Activated CD4-positive, alpha-beta T cell treated with anti-CD3 and anti-CD28 coated beads for 1 hour (primary cell): ENCODE measurements around the gene TOMM22.

ENCODE experiments used
- DNase-seq: peaks from one replicate; pipeline ENCODE4 v3.0.0-alpha.2; 2020

TOMM22 gene

DNA sequence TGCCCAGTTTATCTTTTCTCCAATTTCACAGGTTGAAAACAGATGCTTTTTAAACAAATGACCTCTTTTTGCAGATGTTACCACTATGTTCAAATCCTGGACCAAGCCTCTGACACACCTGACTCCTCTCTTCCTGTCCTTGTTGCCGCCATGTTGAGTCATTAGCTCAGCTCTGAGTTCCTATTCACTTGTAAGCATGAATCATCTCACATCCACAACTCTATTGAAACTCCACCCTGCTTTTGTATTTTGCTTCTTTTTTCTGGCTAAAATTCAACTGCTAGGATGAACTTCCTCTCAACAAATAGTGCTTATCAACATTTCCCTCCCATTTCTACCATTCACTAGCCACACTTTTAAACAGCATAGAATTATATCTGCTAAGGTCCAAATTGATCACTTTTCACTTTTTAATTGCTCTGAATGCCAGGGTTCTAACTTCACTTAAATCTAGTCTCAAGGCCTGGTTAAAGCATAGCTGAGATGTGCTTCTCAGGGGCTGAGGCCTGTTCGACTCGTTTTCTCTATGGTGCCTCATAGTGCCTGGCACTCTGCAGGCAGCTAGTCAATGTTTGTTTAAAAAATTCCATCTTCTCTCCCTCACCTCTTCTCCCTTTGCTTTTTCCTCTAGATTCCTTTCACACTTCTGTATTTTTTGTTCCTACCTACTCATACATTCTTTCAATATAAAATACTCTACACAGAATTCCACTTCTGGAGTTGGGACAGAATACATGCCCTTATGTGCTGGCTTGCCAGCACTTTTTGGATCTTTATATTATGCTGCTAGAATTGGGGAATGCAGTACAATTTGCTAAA lies 15.1 kb downstream of the TOMM22 start:
- peak; percentile 15 for DNase-seq

DNA sequence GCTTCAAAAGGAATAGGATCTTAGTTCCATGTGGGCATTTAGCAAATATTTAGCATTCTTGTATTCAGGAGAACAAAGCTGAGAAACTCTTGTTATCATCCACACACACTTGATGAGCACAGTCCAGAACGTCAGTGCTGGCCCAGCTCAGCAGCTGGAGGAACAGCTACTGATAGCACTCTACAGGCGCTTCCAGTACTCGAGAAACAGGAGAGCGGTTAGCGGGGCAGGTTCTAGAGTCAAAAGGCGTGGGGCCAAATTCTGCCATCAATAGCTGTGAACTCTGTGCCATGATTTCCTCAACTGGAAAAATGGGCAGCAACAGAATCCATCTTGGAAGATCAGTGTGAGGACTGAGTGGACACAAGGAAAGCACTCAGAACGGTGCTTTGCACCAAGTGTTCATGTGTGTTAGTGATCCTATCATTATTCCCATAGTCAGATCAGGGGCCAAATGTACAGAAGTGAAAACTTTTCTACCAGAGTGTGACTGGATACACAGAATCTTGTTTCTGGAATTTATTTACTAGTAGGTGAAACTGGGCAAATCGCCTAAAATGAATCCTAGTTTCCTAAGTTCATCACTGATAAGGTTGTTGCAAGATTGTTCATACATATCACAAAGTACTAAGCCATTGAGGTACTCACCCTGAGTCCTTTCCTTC lies 15.8 kb downstream of the TOMM22 start:
- no peak for DNase-seq

DNA sequence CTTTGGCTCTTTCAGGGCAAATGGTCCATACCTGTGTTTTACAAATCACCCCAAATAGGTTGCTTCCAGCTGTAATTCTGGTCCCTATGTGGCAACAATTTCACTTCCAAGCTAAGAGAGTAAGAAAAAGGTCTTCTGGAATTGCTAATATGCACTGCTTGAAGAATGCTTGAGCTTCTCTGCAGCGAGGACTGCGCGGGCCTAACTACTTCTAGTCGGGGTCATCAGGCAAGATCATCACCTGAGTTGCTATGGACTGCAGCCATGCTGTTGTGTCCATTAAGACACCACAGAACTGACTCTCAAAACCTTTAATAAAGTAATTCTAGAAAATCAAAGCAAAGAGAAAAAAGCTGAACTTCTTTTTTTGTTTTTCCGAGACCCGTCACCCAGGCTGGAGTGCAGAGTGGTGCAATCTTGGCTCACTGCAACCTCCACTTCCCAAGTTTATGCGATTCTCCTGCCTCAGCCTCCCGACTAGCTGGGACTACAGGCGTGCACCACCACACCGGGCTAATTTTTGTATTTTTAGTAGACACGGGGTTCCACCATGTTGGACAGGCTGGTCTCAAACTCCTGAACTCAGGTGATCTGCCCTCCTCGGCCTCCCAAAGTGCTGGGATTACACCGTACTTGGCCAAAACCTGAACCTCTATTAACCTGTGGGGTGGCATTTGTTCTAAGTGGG lies 16.8 kb downstream of the TOMM22 start:
- no peak for DNase-seq

DNA sequence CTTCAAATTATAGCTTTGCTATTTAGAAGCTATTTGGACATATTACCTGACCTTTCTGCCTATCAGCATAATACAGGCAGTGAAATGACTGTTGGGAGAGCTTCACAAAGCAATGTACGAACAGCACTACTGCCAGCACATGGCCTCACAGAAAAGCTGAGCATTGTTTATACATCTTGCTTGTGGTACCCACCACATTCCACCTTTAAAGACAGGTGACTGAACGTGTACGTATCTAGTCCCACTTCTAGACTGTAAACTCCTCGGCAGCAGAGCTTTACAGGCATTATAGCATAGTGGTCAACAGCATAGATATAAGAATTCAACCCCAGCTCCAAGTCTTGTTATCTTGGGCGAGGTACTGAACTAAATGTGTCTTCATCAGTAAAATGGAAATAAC lies 17.4 kb downstream of the TOMM22 start:
- no peak for DNase-seq

DNA sequence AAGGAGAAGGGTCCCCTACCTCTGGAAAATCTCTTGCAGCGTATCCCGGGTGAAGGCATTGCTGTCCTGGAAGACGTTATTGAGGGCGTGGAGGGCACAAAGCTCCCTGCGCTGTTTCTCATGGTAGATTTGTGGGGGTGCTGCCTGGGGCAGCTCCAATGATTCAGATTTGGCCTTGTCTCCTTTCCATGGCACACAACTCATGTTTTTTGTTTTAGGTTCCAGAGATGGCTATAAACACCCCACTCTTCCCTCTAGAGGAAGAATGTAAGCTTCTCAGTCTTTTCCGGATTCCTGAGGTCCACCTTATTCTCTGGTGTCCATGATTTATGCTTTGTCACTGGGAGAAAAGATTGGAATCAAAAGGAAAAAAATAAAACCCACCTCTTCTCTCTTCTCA lies 18.0 kb downstream of the TOMM22 start:
- DNase-seq, result no peak

DNA sequence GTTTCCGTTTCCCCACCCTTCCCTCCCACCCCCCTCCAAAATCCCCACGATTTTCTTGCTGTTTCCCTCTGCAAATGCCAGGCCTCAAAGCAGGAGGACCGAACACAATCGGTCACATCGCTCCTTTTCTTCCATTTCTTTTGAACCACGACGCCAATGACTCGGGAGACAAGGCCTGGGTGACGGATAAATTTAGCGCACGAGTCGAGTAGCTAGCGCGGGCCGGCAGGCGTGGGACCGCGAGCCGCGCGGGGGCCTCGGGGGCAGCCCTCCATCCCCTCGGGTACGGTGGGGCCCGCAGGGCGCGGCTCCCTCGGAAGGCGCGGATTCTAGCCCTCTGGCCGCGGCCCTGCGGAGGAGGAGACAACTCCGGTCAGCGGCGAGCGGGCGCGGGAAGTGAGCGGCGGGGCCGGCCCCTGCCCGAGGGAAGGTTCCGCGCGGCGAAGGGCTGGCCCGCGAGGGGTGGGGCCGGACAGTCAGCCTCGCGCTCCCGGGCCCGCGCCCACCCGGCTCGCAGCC lies 18.6 kb downstream of the TOMM22 start:
- no peak for DNase-seq

DNA sequence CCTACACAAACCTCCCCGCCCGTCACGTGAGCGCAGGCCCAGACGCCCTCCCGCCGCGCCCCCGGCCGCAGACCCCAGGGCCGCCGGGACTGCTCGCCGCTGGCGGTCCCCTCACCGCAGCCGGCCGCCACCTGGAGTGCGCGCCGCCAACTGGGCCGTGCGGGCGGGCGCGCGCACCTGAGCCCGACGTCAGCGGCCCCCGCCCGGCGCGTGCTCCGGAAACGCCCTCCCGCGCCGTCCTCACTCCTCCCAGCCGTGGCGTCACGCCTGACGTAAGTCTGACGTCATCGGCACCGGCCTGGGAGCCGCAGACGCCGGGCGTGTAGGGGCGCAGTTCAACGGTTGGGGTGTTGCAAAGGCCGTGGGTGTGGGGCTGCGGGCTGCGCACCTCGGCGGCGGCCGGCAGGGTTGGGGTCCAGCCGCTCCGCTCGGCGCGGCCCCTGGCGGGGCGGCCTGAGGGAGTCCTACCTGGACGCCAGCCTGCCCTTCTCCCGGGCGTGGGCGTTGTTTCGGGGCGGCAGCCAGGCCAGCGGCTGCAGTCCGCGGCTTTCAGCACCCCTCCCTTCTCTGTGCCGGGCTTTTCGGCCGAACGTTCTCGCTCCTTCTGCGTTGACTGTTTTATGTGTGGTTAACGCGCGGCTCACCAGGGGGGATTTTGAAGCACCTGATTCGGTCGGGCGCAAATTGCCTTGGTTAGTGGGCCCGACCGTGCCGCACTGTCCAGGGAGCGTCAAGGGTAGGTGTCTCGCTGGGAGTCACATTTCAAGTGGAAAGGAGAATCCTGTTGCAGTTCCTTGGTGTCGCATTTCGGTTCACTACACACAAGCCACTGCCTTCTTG lies 19.3 kb downstream of the TOMM22 start, which contains the start of gene JOSD1:
JOSD1 (minus strand) TSS at position 155 of the 840 bp plus-strand sequence. CDS start 956 bp downstream, outside the sequence.
- DNase-seq, result peak; percentile 98

DNA sequence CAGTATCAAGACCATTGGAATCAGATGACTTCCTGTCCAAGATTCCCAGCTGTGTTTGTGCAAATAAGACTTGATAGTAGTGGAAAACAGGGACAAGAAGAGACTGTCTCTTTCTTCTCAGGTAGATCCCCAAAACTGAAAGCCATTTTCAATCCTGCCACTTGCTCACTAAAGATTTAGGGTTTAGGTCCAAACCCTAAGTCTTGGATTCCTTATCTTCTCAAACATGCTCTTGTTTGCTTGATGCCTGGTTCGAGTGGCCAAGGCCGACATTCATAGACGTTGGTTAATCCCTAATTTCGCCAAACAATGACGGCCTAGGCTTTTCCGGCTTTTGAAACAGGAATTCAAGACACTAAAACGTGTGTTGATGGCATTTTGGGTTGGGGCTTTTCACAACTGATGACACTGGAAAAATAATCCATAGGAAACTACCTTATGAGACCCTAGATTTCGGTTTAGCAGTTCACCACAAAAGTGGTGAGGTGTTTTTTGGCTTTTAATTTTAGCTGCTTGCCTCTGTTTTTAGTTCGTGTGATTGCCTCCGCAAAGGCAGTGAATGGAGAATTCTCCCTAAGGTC lies 23.0 kb downstream of the TOMM22 start:
- no peak for DNase-seq

DNA sequence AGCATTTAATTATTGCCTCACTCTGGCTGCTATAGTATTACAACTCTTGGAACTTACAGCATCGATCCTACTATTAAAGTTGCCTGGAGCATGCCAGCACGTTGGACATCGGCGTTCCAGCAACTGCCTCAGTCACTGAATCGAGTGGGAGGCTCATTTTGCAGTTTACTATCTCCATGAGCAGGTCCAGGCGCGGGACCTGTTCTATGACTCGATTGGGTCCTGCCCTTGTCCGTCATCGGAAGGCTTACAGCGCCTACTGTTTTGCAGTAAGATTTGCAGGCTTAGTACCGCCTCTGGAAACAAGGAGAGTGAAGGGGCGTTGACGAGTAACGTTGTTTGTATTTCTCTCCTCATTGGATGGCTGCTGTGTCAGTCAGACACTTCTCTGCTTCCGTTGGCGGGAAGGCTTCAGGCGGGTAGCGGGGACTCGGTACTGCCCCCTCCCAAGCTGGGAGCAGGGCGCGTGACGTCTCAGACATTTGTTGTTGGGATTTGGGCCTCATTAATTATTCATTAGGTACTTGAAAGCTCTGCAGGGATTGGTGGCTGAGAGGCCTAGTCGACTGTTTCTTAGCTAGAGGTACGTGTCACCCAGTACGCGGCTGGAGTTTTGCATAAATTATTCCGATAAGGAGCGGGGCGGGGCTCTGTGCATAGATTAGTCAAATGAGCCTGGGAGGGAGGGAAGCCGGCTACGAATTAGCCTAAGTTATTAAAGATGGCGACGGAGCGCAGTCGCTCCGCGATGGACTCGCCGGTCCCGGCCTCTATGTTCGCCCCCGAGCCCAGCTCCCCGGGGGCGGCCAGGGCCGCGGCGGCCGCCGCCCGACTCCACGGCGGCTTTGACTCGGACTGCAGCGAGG lies 23.7 kb downstream of the TOMM22 start, which contains the start of gene GTPBP1:
GTPBP1 (plus strand) TSS at position 710 of the 866 bp plus-strand sequence; CDS start at position 722, 12 bp downstream.
- DNase-seq, result peak; percentile 94

DNA sequence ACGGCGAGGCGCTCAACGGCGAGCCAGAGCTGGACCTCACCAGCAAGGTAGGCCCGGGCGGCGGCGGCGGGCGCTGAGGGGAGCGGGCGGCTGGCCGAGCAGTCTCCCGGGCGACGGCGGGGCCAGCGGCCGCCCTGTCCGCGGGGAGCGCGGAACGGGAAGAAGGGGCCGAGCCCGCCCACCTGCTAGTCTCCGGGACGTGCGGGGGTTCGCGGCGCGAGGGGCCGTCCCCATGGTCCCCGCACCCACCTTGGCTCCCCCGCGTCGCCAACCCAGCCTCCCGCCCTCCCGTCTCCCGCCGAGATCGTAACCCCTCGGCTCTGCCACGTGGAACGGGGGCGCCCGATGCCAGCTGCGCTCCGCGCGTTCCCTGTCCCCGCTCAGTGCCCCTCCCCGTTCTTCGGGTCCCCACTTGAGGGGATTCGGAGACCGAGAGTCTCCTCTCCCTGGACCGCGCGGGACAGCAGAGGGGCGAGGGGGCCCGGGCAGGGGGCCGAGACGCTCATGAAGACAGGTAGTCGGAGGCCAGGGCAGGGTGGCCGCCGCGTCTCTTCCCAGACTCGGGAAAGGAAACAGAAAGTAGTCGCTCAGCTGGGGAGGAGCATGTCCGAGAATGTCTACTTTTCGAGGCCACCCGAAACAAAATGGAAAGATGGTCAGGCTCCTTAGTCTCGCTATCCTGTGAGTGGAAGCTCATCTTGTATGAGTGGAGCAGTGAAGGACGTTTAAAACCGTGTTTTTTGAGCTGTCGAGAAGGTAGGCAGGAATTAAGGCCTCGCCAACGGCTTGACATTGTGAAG lies 24.5 kb downstream of the TOMM22 start:
- peak; percentile 17 for DNase-seq

DNA sequence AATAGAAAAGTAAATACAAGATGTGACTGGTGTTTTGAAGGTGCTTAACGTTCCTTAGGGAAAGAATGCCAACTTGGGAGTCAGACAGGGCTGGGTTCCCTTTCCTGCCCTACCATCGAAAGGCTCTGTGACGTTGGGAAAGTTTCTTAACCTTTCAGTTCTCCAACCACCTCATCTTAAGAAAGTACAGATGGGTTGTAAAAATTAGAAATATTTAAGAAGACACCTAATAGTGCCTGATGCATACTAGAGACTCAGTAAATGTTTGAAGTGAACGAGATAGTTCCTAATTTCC lies 25.1 kb downstream of the TOMM22 start:
- DNase-seq, result no peak

DNA sequence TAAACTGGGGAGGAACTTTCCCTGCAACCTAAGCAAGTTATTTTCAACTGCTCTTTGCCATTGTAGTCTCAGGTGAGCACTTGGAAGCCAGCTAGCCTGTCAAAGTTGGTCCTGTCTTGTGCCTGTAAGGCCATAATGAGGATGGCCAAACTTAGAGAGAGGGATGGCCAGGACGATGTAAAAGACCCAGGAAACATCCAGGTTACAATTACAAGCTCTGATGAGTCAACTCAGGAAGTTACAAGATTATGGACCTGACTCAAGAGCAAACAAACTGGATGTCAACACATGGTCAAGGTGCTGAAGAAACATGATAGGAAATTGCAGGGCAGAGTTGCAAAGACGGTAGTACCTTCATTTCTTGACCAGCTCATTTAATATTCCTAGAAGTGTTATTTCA lies 25.6 kb downstream of the TOMM22 start:
- DNase-seq, result no peak

DNA sequence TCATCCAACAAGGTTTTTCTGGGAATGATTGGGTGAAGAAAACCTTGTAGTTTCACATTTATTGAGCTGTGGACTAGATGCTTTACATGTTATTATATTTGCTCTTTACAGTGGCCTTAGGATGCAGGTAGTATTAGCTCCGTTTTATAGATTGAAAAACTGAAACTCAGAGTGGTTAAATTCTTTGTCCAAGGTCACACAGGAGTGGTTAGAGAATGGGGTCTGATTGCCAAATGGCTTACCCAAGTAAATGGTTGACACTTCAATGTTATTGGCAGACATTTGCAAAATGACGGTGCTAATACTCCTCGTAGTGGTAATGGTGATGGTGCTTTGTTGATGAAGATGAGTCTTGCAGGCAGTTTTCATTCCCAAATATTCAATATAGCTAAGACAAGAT lies 26.2 kb downstream of the TOMM22 start:
- DNase-seq, result no peak

DNA sequence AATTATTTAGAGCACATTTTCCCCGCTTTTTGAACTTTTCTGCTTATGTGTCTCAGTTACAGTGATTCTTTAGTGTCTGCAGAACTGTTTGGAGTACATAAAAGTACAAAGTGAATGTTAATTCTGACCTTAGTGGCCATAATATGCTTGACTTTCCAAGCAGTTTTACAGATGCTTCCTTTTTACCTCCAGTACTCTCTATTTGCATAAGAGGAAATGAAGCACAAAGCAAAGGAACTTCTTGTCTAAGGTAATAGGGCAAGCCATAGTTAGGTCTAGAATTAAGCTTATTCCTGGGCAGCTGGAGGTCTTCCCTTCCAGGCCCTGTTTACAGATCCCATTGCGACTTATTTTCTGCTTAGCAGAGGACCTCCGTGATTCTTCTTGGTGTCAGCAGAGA lies 27.5 kb downstream of the TOMM22 start:
- no peak for DNase-seq

DNA sequence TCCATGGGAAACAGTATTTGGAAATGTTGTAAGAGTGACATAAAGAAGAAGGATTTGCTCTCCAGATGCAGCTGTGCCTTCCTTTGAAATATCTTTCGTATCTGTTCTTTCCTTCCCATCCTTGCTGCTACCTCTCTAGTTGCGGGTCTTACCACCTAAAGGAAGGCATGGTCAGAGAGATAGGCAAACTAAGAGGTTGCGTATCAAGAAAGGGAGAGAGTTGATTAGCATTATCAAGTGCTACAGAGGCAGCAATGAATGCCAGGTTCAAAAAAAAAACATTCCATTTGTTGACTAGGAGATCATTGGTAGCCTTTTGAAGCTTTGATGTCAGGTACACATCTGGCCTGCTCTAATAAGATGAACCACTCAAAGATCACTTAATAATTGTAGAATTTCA lies 28.6 kb downstream of the TOMM22 start:
- no peak for DNase-seq

DNA sequence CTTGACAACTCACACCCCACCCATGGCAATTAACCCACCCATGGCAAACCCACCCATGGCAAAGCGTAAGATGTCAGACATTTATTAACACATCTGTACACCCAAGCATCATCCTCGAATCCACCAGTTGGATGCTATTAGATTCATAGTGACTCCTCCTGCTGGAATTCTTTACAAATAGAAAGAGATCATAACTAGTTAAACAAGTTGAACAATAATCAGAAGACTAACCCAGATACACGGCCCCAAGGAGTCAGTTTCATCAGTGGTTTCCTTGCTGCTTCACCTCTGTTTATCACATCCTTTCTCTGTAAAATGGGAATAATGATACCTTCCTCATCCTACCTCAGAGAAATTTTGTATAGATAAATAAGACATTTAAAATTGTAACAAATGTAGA lies 29.1 kb downstream of the TOMM22 start:
- DNase-seq, result no peak

DNA sequence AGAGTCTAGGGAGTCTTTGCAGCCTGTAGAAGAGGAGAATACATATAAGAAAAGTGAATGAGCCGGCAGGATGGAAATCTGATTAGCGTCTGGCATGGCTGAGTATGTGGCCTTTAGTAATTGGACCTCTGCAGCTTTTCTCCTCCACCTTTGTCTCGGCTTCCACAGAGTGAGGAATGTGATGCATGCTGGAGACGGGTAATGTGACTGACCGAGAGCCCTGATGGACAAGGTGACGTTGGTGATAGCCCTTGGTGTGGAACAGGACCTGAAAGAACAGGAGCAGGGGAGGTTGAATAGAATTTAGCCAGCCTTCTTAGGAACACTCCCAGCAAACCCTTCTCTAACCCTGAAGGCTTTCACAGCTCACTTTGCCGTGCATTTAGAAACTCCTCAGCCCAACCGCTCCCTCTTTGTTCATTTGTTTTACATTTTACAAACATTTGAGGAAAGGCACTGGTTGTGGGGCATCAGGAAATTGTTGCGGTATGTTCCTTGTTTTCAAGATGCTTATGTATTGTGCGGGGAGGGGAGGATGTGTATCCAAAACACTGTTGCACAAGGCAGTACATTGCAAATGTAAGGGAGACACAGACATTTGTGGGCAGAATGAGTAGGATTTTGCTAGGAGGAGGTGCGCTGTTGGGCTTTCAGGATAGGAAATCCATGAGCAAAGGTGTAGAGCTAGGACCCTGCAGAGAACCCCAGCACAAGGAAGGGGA lies 30.9 kb downstream of the TOMM22 start:
- no peak for DNase-seq

DNA sequence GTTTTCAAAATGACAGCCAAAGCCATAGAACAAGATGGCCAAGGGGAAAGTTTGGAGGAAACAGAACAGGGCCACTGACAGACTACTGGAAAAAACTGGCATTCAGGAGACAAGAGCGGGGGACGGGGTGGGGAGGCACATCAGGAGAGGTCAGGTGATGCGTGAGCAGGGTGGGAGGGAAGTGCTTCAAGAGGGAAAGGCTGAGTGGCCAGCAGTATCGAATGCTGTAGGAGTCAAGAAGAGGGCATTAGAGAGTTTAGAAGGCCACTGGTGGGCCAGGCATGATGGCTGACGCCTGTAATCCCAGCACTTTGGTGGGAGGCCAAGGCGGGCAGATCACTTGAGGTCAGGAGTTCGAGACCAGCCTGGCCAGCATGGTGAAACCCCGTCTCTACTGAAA lies 32.2 kb downstream of the TOMM22 start:
- no peak for DNase-seq

DNA sequence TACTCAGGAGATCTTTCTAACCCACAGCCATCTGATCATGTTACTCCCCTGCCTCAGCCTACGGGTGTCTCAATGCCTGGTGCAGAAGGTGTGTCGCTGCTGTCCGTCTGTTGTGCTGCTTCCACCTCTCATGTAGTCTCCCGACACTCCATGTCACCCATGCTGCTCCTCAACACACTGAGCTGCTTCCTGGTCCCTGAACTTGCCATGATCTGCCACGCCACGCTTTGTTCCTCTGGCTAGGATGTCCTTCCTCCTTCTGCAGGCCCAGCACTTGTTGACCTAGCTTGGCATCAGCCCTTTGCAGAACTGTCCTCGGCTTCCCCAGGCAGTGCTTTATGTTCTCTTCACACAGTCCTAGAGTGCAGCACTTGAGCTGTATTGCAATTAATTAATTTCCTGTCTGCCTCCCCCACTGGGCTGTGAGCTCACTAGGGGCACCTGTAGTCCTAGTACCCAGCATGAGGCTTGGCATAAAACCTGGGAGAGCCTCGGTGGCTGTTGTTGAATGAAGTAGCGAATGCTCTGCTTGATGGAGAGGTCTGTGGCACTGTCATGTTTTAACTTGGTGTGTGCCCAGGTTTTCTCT lies 33.5 kb downstream of the TOMM22 start:
- DNase-seq, result no peak
